WI38 (cell line): ENCODE results near the gene TRIM24.
"Not testable (repeated sequence)": the region's sequence is repeated elsewhere in the genome, so short reads cannot be mapped to it uniquely, and the experiment has no call there.

ENCODE experiments used
- H3K4me3 ChIP-seq: 2 replicates; pipeline ENCODE4 v1.5.1; 2011; ENCODE audit warnings: low read depth, mild to moderate bottlenecking, control low read depth, low read length
- TF ChIP-seq, protein P1 (sequence below): IDR thresholded peaks from 2 replicates; pipeline ENCODE4 v1.5.1; 2012; ENCODE audit warnings: low read depth, mild to moderate bottlenecking, control low read depth, low read length

The TRIM24 gene

DNA sequence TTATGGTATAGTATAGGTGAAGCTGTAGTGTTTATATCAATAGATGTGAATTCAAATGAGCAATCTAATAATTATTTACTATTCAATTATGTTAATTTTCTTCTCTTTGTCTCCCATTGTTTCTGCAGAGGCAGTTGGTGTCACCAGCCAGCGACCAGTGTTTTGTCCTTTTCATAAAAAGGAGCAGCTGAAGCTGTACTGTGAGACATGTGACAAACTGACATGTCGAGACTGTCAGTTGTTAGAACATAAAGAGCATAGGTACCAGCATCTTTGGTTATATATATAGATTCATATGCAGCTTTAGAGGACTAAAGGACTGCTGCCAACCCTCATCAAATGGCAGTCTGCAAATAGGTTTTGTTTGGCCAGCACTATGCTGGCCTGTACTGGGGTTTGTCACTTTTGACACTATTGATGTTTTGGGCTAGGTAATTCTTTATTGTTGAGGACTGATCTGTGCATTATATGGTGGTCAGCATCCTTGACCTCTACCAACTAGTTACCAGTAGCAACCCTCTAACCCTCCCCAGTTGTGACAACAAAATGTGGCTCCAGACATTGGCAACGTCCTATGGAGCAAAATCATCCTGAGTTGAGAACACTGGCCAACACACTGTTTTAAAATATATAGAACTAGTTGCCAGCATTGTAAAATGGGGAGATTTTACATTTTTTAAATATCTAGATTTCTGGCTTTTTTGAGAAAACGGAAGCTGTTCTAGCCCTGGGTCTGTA is 59.2 kb downstream of the TRIM24 start:
- no peak overlapping the region for H3K4me3 ChIP-seq
- TF ChIP-seq, protein P1, sequence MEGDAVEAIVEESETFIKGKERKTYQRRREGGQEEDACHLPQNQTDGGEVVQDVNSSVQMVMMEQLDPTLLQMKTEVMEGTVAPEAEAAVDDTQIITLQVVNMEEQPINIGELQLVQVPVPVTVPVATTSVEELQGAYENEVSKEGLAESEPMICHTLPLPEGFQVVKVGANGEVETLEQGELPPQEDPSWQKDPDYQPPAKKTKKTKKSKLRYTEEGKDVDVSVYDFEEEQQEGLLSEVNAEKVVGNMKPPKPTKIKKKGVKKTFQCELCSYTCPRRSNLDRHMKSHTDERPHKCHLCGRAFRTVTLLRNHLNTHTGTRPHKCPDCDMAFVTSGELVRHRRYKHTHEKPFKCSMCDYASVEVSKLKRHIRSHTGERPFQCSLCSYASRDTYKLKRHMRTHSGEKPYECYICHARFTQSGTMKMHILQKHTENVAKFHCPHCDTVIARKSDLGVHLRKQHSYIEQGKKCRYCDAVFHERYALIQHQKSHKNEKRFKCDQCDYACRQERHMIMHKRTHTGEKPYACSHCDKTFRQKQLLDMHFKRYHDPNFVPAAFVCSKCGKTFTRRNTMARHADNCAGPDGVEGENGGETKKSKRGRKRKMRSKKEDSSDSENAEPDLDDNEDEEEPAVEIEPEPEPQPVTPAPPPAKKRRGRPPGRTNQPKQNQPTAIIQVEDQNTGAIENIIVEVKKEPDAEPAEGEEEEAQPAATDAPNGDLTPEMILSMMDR, result no peak

DNA sequence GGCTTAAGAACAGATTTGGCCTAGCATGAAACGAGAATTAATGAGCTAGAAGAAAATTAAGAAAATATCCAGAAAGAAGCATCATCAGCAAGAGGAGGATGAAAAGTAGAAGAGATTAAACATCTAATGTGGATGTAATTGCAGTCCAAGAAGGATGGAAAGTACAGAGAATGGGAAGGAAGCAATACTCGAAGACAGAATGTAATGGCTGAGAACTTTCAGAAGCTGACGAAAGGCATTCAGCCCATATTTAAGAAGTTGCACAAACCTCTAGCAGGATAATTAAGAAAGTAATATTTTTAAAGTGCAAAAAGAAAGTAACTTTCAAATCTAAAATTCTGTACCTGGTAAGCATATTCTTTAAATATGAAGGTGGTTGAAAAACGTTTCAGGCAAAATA is 60.7 kb downstream of the TRIM24 start:
- no peak overlapping the region for H3K4me3 ChIP-seq
- TF ChIP-seq, protein P1, result no peak

DNA sequence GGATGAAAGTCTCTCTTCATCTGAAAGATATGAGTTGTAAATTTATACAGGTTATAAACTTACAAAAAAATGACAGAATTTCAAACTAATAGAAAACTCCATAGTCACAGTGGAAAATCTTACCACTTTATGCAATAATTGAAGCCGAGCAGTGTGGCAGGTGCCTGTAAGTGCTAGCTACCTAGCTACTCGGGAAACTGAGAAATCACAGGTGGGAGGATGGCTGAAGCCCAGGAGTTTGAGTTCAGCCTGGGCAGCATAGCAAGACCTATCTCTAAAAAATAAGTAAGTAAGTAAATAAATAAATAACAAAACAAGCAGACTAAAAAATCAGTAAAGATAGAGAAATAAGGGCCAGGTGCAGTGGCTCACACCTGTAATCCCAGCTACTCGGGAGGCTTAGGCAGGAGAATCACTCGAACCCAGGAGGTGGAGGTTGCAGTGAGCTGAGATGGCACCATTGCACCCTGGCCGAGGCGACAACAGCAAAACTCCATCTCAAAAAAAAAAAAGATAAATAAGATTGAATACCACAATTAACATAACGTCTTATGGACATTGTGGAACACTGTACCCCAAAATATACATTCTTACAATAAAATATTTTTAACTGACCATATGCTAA is 61.9 kb downstream of the TRIM24 start:
- TF ChIP-seq, protein P1, result no peak
- no peak overlapping the region for H3K4me3 ChIP-seq

DNA sequence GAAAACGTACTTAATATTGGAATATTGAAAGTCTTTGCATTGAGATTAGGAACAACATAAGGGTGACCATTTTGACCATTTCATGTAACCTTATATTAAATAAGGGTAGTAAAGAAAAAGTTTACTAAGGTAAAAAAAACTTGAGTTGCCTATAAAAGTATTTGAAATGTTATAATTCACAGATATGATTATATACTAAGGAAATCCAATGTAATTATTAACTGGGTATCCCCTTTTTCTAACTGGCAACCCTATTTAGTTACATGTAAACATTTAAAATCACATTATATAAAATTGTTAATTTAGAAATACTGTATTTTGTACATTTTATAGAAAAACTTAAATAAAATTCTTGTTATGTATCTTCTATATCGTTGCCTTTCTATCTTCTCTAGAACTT is 64.2 kb downstream of the TRIM24 start:
- TF ChIP-seq, protein P1, result no peak
- H3K4me3 ChIP-seq, result no peak overlapping the region

DNA sequence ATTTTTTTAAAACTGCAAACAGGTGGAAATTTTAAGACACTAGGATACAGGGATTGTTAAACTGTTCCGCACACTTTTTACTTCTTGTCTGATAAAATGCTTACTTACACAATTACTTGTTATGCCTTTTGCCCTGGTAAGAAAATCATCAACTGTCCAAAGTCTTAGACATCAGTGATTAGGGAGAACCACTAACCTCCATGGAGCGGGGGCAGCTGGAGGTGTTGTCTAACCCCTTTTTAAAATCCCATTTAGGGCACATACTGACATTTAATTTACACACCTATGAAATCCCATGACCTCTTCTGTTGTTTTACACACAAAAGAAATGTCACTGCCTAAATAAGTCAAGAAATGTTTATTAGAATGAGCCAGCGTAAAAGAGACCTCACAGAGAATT is 65.7 kb downstream of the TRIM24 start:
- TF ChIP-seq, protein P1, result no peak
- H3K4me3 ChIP-seq, result no peak overlapping the region

DNA sequence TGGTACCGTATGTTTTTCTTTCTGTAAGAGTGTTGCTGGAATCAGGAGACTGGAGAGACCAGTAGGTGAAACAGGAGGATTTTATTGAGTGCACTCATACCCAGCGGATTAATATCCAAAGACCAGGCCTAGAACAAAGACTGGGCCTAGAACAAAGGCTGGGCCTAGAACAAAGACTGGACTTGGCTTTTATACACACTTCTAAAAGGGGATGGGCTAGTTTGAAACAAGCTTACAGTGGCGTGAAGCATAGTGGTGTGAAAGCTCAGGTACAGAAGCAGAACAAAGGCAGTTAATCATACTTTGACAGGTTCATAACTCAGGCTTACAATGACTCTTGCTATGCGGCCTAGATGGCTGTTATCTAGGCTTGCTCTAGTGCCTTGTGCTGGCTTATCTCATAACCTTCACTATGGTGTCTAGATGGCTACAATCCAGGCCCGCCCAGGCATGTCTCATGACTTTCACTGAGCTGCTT is 67.7 kb downstream of the TRIM24 start:
- TF ChIP-seq, protein P1, result no peak
- H3K4me3 ChIP-seq, result no peak overlapping the region

DNA sequence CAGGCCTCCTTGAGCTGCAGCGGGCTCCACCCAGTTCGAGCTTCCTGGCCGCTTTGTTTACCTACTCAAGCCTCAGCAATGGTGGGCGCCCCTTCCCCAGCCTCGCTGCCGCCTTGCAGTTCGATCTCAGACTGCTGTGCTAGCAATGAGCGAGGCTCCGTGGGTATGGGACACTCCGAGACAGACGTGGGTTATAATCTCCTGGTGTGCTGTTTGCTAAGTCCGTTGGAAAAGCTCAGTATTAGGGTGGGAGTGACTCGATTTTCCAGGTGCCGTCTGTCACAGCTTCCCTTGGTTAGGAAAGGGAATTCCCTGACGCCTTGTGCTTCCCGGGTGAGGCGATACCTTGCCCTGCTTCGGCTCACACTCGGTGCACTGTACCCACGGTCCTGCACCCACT is 76.8 kb downstream of the TRIM24 start:
- not testable (repeated sequence) for H3K4me3 ChIP-seq
